PFSK-1 (cell line): ENCODE data around the gene SNUPN.

Source experiments
- FOXP2 ChIP-seq: optimal IDR thresholded peaks from 2 replicates; pipeline ENCODE3; 2011; ENCODE audit warnings: borderline replicate concordance, control low read depth, inconsistent platforms; ENCODE audit not compliant: insufficient read depth; ENCODE audit errors: extremely low read length, extremely low read depth
- POLR2AphosphoS5 ChIP-seq: IDR thresholded peaks from 2 replicates; pipeline ENCODE4 v1.6.1; 2012; ENCODE audit warnings: low read depth, mild to moderate bottlenecking, control low read depth, low read length, moderate library complexity
- SIN3A ChIP-seq: IDR thresholded peaks from 2 replicates; pipeline ENCODE4 v1.6.1; 2012; ENCODE audit warnings: mild to moderate bottlenecking, low read length, moderate library complexity, borderline replicate concordance; ENCODE audit not compliant: insufficient read depth
- TAF1 ChIP-seq: IDR thresholded peaks from 2 replicates; pipeline ENCODE4 v1.6.1; 2012; ENCODE audit warnings: low read length, control low read depth, borderline replicate concordance; ENCODE audit not compliant: insufficient read depth
- TF ChIP-seq, protein P1 (sequence below), 2 experiments: IDR thresholded peaks; 2 replicates each; pipeline versions ENCODE4 v1.6.1 to v1.8.0; 2011 to 2012; ENCODE audit warnings: low read depth in 2 of 2, low read length in 2 of 2, control low read depth in 1 of 2, inconsistent platforms in 1 of 2, mild to moderate bottlenecking in 1 of 2, moderate library complexity in 1 of 2; ENCODE audit not compliant: insufficient read depth in 1 of 2

SNUPN gene

DNA sequence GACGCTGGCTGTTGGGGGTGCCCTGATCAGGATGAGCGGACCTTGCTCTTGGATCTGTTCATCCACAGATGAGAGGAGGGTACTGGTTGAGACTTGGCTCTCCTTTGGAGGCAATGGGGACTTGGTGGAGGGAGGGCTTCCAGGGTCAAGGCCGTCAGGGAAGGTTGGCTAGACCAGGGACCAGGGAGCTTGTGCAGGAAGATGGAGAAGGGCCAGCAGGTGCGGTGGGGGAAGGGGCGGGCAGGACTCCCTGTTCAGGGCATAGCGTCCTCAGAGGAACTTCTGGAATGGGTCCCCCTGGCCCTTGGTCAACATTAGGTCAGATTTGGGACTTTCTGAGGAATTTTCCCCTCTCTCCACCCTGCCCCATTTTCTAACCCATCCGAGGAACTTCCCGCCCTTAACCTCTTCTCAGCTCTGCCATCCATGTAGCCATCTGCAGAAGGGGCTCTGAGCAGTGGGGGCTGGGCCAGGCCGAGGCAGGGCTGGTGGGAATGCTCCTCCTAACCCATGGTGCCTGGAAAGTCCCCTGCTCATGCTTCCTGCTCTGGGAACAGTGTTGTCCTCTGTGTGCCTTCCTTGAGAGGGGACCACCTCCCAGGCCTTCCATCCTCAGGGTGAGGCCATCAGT, 33.7 kb upstream of the SNUPN start:
- TF ChIP-seq, protein P1, sequence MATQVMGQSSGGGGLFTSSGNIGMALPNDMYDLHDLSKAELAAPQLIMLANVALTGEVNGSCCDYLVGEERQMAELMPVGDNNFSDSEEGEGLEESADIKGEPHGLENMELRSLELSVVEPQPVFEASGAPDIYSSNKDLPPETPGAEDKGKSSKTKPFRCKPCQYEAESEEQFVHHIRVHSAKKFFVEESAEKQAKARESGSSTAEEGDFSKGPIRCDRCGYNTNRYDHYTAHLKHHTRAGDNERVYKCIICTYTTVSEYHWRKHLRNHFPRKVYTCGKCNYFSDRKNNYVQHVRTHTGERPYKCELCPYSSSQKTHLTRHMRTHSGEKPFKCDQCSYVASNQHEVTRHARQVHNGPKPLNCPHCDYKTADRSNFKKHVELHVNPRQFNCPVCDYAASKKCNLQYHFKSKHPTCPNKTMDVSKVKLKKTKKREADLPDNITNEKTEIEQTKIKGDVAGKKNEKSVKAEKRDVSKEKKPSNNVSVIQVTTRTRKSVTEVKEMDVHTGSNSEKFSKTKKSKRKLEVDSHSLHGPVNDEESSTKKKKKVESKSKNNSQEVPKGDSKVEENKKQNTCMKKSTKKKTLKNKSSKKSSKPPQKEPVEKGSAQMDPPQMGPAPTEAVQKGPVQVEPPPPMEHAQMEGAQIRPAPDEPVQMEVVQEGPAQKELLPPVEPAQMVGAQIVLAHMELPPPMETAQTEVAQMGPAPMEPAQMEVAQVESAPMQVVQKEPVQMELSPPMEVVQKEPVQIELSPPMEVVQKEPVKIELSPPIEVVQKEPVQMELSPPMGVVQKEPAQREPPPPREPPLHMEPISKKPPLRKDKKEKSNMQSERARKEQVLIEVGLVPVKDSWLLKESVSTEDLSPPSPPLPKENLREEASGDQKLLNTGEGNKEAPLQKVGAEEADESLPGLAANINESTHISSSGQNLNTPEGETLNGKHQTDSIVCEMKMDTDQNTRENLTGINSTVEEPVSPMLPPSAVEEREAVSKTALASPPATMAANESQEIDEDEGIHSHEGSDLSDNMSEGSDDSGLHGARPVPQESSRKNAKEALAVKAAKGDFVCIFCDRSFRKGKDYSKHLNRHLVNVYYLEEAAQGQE (IDR thresholded peaks at IDR 0.05; ENCODE audit: insufficient read depth in 1 of 2, low read depth in 2 of 2, low read length in 2 of 2) = no peak
- TF ChIP-seq POLR2AphosphoS5 (no peak), SIN3A (no peak), TAF1 (no peak), FOXP2 (no peak)

DNA sequence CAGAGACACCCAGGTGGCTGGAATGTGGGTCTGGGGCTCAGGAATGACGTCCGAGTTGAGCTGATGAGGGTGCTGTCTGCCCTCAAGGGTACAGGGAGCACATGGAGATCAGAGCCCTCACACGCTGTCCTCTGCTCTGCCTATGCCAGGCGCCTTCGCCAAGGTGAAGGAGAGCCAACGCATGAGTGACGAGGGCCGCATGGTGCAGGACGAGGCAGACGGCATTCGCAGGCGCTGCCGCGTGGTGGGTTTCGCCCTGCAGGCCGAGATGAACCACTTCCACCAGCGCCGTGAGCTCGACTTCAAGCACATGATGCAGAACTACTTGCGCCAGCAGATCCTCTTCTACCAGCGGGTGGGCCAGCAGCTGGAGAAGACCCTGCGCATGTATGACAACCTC, 31.3 kb upstream of the SNUPN start:
- no peak for TF ChIP-seq FOXP2
- no peak for TF ChIP-seq POLR2AphosphoS5
- no peak for TF ChIP-seq TAF1
- TF ChIP-seq SIN3A = no peak
- TF ChIP-seq, protein P1 (IDR thresholded peaks at IDR 0.05; ENCODE audit: insufficient read depth in 1 of 2, low read depth in 2 of 2, low read length in 2 of 2) = no peak

DNA sequence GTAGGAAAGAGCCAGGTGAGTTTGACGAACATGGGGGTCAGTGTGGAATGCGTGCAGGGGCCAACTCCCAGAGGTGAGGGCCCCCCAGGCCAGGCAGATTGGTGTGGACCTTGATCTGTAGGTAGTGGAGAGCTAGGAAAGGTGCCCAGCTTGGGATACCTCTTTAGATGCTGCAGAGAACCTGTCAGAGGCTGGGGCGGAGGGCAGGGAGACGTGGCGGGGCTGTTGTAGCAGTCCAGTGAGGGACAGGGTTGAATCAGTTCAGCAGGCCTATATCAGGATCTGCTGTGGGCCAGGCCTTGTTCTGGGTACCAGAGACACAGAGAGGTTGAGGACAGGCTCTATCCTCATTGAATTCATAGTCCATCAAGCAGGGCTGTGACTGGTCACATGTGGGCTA, 30.8 kb upstream of the SNUPN start:
- TF ChIP-seq POLR2AphosphoS5 = no peak
- no peak for TF ChIP-seq SIN3A
- no peak for TF ChIP-seq TAF1
- TF ChIP-seq FOXP2 = no peak
- TF ChIP-seq, protein P1 (IDR thresholded peaks at IDR 0.05; ENCODE audit: insufficient read depth in 1 of 2, low read depth in 2 of 2, low read length in 2 of 2) = no peak

DNA sequence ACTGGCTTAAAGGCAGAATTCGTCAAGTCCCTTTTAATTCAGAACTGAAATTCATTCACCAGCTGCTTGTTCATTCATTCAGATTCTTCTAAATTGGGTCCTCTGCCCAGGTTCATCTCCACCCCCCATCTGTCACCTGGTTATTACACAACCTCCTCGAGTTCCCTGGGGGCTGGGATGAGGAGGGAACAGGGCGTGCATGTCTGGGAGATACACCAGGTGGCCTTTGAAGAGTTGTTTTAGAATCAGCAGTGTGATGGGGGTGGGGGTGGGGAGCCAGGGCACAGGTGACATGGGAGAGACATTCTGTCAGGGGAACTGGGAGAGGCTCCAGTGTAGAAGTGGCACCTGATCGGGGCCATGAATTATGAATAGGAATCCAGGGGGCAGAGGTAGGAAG, 30.4 kb upstream of the SNUPN start:
- TF ChIP-seq SIN3A (no peak), TAF1 (no peak), FOXP2 (no peak), POLR2AphosphoS5 (no peak)
- TF ChIP-seq, protein P1 (IDR thresholded peaks at IDR 0.05; ENCODE audit: insufficient read depth in 1 of 2, low read depth in 2 of 2, low read length in 2 of 2) = no peak
